Measurements from ENCODE around the gene PLAAT1.

The PLAAT1 gene
- 0 reads per million in 2 experiments for total RNA-seq

GRCh38 chr3:193240850-193241706 is at the start of gene PLAAT1:
PLAAT1 (plus strand) TSS chr3:193241222; CDS start chr3:193255651, 14,429 bp downstream.
- no peak for DNase-seq (ENCODE audit: low read depth)

GRCh38 chr3:193194371-193194770 is 46.7 kb upstream of the PLAAT1 start:
- DNase-seq (ENCODE audit: low read depth), result no peak

GRCh38 chr3:193196746-193197145 is 44.3 kb upstream of the PLAAT1 start:
- no peak for DNase-seq (ENCODE audit: low read depth)

GRCh38 chr3:193207290-193208273 is 33.4 kb upstream of the PLAAT1 start:
- DNase-seq (ENCODE audit: low read depth), result no peak

- no peak for DNase-seq (ENCODE audit: low read depth)
Observed at GRCh38 chr3:193210618-193211017, 30.4 kb upstream of the PLAAT1 start.

GRCh38 chr3:193211173-193211572 is 29.8 kb upstream of the PLAAT1 start:
- no peak for DNase-seq (ENCODE audit: low read depth)

GRCh38 chr3:193211984-193212383 is 29.0 kb upstream of the PLAAT1 start:
- DNase-seq (ENCODE audit: low read depth), result no peak

- no peak for DNase-seq (ENCODE audit: low read depth)
Observed at GRCh38 chr3:193212844-193213243, 28.2 kb upstream of the PLAAT1 start.

- no peak for DNase-seq (ENCODE audit: low read depth)
Observed at GRCh38 chr3:193214445-193214844, 26.6 kb upstream of the PLAAT1 start.

- no peak for DNase-seq (ENCODE audit: low read depth)
Observed at GRCh38 chr3:193225302-193226125, 15.5 kb upstream of the PLAAT1 start.

- no peak for DNase-seq (ENCODE audit: low read depth)
Observed at GRCh38 chr3:193228206-193228605, 12.8 kb upstream of the PLAAT1 start.

- DNase-seq (ENCODE audit: low read depth), result no peak
Observed at GRCh38 chr3:193229851-193230420, 11.1 kb upstream of the PLAAT1 start.

- DNase-seq (ENCODE audit: low read depth), result no peak
Observed at GRCh38 chr3:193230610-193231009, 10.4 kb upstream of the PLAAT1 start.

- no peak for DNase-seq (ENCODE audit: low read depth)
Observed at GRCh38 chr3:193231201-193231600, 9.8 kb upstream of the PLAAT1 start.

- no peak for DNase-seq (ENCODE audit: low read depth)
Observed at GRCh38 chr3:193236599-193236998, 4.4 kb upstream of the PLAAT1 start.

- no peak for DNase-seq (ENCODE audit: low read depth)
Observed at GRCh38 chr3:193237030-193237429, 4.0 kb upstream of the PLAAT1 start.

GRCh38 chr3:193240436-193240849 is 579 bp upstream of the PLAAT1 start:
- DNase-seq (ENCODE audit: low read depth), result no peak

GRCh38 chr3:193241716-193242115 is 694 bp downstream of the PLAAT1 start:
- no peak for DNase-seq (ENCODE audit: low read depth)

GRCh38 chr3:193243571-193243970 is 2.5 kb downstream of the PLAAT1 start:
- DNase-seq (ENCODE audit: low read depth), result no peak

- no peak for DNase-seq (ENCODE audit: low read depth)
Observed at GRCh38 chr3:193248848-193249468, 7.9 kb downstream of the PLAAT1 start.

- no peak for DNase-seq (ENCODE audit: low read depth)
Observed at GRCh38 chr3:193250492-193250891, 9.5 kb downstream of the PLAAT1 start.
